ENCODE data around the gene LMLN. TPM values are rescaled to one million over a fixed set of nuclear protein-coding genes. Genes with fewer than 3 reads are reported as not detected.
"Not testable (repeated sequence)": the region's sequence is repeated elsewhere in the genome, so short reads cannot be mapped to it uniquely, and the experiment has no call there.

The LMLN gene
- total and polyA plus RNA-seq, 12 donors = 2.0 to 15.2 (median 10.6) TPM

DNA sequence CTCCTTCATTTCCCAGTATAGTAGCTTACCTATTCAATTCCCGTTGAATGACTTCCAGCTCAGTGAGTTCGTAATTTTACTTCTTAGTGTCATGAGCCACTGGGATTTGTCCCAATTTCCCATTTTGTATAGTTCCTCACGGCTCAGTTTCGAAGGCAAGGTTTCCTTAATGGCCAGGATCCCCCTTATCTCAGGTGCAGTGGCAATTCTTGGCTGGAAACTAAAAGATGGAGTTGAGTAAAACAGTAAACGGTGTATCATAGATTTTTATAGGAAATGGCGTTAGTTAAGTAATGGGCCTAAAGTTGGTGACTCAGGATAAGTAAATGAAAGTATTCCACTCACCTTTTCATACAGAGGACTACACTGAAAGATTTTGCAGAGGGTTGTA lies 522 bp upstream of the LMLN start:
- peak overlapping the region in 9 of 10 donors; percentile 68 to 91 (median 81) for H3K4me3 ChIP-seq
- intact Hi-C loops (cut with DNase I) = no loop called here
- H3K36me3 ChIP-seq = peaks cover 0 to 37% (median 21%) of the 10 kb centered on the region in 9 donors
- WGBS, 2 donors = 55 to 58% methylated on average over 6 of the region's 6 CpGs
- TF ChIP-seq, protein P1, sequence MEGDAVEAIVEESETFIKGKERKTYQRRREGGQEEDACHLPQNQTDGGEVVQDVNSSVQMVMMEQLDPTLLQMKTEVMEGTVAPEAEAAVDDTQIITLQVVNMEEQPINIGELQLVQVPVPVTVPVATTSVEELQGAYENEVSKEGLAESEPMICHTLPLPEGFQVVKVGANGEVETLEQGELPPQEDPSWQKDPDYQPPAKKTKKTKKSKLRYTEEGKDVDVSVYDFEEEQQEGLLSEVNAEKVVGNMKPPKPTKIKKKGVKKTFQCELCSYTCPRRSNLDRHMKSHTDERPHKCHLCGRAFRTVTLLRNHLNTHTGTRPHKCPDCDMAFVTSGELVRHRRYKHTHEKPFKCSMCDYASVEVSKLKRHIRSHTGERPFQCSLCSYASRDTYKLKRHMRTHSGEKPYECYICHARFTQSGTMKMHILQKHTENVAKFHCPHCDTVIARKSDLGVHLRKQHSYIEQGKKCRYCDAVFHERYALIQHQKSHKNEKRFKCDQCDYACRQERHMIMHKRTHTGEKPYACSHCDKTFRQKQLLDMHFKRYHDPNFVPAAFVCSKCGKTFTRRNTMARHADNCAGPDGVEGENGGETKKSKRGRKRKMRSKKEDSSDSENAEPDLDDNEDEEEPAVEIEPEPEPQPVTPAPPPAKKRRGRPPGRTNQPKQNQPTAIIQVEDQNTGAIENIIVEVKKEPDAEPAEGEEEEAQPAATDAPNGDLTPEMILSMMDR (IDR thresholded peaks at IDR 0.05) = no peak
- H3K4me1 ChIP-seq = peaks cover 0 to 63% (median 34%) of the 10 kb centered on the region in 9 donors
- DNase-seq (no peak), ATAC-seq (no peak)
- peak overlapping the region in 9 of 10 donors; percentile 43 to 90 (median 80) for H3K27ac ChIP-seq
- no peaks in the 10 kb centered on the region for H3K9me3 ChIP-seq
- H3K27me3 ChIP-seq = no peaks in the 10 kb centered on the region

DNA sequence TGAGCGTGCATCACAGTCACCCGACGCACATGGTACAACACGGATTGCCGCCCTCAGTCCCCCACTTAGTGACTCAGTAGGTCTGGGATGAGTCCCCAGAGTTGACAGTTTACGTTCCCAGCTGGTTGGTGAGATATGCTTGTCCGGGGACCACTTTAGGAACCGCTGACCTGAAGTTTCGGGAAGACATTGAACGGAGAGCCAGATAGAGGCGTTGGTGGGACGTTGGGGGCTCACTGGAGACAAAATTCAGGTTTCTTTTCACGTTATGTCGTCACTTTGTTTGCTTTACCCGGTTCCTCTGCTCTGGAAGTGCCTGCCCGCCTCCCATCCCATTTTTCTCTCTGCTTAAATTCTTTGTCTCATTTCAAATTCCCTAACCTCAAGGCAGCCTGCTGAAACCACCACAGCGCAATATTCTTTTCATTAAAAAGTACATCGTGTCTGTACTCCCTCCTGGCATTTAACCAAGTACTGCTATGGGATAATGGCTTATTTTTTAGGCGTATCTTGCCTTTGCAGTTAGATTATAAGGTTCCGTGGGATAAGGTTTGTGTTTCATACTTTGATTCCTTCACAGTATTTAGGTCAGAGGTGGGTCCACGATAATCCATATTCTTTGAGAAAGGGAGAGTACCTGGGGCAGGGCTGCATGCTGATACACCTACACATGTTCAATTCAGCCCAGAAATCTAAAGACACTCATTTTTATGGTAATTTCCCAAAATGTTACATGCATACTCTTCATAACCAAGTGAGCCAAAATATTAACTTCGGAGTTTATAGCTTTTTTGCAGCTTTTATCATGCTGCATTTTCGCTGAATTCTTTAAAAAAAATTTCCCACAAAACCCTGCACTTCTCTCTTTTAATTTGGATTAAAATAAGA lies 921 bp downstream of the LMLN start:
- peak overlapping the region; percentile 48 to 91 (median 80) for H3K4me3 ChIP-seq
- TF ChIP-seq, protein P1 (IDR thresholded peaks at IDR 0.05) = no peak
- peaks cover 0 to 57% (median 27%) of the 10 kb centered on the region in 9 donors for H3K4me1 ChIP-seq
- H3K27ac ChIP-seq = peak overlapping the region in 9 of 10 donors; percentile 61 to 90 (median 80)
- H3K27me3 ChIP-seq = no peaks in the 10 kb centered on the region
- no peaks in the 10 kb centered on the region for H3K9me3 ChIP-seq
- intact Hi-C loops (cut with DNase I) = loop anchor here in 1 of 10 donors (1.0 kb wide), 1 partner anchor 10 kb away; no protein-coding TSS in a partner anchor
- peak in 1 of 2 donors; percentile 32 for DNase-seq
- no peak for ATAC-seq
- peaks cover 0 to 22% (median 8%) of the 10 kb centered on the region in 9 donors for H3K36me3 ChIP-seq
- 12% methylated on average over 23 of the region's 23 CpGs for WGBS, 2 donors

DNA sequence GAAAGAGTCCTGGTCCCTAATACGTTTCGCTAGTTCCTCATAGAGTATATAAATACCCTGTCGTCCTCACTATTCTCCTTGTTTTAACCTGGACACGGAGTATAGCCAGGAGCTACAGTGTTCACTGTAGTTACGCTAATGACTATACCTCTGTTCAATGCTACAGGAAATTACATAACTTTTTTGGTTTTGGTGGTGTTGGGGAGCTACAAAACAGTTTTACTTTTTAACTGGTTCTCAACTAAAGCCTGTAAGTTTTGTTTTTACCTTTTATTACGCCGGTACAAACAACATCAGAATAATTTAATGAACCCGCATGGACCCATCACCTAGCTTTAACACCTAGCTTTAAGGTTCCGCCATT lies 1.5 kb downstream of the LMLN start:
- ATAC-seq (no peak), DNase-seq (no peak)
- intact Hi-C loops (cut with DNase I) = no loop called here
- TF ChIP-seq, protein P1 (IDR thresholded peaks at IDR 0.05) = no peak
- Histone ChIP-seq H3K36me3 (peaks cover 0 to 16% (median 1%) of the 10 kb centered on the region in 9 donors), H3K4me3 (peak overlapping the region in 2 of 10 donors; percentile 76 to 78), H3K27me3 (no peaks in the 10 kb centered on the region), H3K9me3 (peaks cover 0 to 1% (median 0%) of the 10 kb centered on the region in 11 donors), H3K27ac (peak overlapping the region in 1 of 10 donors; percentile 90), H3K4me1 (peaks cover 0 to 51% (median 27%) of the 10 kb centered on the region in 9 donors)
- 89 to 90% methylated on average over 9 of the region's 9 CpGs for WGBS, 2 donors

DNA sequence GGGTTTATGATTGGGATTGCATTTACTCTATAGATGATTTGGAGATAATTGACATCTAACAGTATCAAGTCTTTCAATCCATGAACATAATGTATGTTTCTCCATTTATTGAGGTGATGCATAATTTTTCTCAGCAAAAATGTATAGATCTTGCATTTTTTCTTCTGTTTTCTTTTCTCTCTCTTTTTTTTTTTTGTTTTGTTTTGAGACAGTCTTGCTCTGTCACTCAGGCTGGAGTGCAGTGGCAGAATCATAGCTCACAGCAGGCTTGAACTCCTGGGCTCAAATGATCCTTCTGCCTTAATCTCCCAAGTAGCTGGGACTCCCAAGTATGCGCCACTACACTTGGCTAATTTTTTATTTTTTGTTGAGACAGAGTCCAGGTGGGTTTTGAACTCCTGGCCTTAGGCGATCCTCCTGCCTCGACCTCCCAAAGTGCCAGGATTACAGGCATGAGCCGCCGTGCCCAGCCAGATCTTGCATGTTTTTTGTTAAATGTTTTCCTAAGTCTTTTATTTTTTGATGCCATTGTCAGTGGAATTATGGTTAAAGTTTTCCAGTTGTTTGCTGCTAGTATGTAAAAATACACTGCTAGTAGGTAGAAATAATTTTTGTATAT lies 3.1 kb downstream of the LMLN start:
- Histone ChIP-seq H3K36me3 (peaks cover 0 to 6% (median 0%) of the 10 kb centered on the region in 9 donors), H3K27ac (no peak overlapping the region), H3K4me1 (peaks cover 0 to 35% (median 23%) of the 10 kb centered on the region in 9 donors), H3K9me3 (peaks cover 0 to 17% (median 7%) of the 10 kb centered on the region in 11 donors), H3K4me3 (no peak overlapping the region), H3K27me3 (no peaks in the 10 kb centered on the region)
- TF ChIP-seq, protein P1 (IDR thresholded peaks at IDR 0.05) = no peak
- intact Hi-C loops (cut with DNase I) = no loop called here
- ATAC-seq (no peak), DNase-seq (no peak)
- 88 to 98% methylated on average over 5 of the region's 5 CpGs for WGBS, 2 donors

DNA sequence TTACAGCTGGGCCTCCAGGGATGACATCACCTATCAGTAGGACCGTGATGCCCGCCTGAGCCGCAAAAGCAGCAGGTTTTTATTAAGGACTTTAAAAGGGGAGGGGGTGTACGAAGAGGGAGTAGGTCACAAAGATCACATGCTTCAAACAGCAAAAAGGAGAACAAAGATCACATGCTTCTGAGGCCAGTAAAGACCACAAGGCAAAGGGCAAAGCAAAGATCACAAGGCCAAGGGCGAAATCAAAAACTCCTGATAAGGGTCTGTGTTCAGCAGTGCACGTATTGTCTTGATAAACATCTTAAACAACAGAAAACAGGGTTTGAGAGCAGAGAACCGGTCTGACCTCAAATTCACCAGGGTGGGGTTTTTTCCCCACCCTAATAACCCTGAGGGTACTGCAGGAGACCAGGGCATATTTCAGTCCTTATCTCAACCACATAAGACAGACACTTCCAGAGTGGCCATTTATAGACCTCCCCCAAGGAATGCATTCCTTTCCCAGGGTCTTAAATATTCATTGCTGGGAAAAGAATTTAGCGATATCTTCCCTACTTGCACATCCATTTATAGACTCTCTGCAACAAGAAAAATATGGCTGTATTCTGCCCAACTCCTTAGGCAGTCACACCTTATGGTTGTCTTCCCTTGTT lies 7.4 kb downstream of the LMLN start:
- DNase-seq = not testable (repeated sequence)

More for the DNA sequence above, 7.4 kb downstream of the LMLN start:
- 94 to 95% methylated on average over 8 of the region's 8 CpGs for WGBS, 2 donors
- ATAC-seq; H3K36me3 ChIP-seq; intact Hi-C loops (cut with DNase I); H3K4me3 ChIP-seq; H3K27me3 ChIP-seq; H3K4me1 ChIP-seq; H3K27ac ChIP-seq: not testable (repeated sequence)
- H3K9me3 ChIP-seq = peaks cover 0 to 27% (median 7%) of the 10 kb centered on the region in 11 donors
